Pulmonary artery endothelial cell (primary cell): Measurements from ENCODE around the gene DDO. TPM values are rescaled to one million over a fixed set of nuclear protein-coding genes. Genes with fewer than 3 reads are reported as not detected.

Source experiments
- DNase-seq: peaks from one replicate; pipeline ENCODE4 v3.0.0-alpha.2; 2011; ENCODE audit warnings: low read depth, low spot score
- total RNA-seq: library from RNA; depleted of rRNA; stranded (reverse); fragments of >200 nt; gene quantifications from 2 replicates; pipeline ENCODE4 v1.2.3, GENCODE V29; 2014

DDO gene, protein sequence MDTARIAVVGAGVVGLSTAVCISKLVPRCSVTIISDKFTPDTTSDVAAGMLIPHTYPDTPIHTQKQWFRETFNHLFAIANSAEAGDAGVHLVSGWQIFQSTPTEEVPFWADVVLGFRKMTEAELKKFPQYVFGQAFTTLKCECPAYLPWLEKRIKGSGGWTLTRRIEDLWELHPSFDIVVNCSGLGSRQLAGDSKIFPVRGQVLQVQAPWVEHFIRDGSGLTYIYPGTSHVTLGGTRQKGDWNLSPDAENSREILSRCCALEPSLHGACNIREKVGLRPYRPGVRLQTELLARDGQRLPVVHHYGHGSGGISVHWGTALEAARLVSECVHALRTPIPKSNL
- total RNA-seq, result 0.53 and 2.7 TPM in 2 replicates

DNA sequence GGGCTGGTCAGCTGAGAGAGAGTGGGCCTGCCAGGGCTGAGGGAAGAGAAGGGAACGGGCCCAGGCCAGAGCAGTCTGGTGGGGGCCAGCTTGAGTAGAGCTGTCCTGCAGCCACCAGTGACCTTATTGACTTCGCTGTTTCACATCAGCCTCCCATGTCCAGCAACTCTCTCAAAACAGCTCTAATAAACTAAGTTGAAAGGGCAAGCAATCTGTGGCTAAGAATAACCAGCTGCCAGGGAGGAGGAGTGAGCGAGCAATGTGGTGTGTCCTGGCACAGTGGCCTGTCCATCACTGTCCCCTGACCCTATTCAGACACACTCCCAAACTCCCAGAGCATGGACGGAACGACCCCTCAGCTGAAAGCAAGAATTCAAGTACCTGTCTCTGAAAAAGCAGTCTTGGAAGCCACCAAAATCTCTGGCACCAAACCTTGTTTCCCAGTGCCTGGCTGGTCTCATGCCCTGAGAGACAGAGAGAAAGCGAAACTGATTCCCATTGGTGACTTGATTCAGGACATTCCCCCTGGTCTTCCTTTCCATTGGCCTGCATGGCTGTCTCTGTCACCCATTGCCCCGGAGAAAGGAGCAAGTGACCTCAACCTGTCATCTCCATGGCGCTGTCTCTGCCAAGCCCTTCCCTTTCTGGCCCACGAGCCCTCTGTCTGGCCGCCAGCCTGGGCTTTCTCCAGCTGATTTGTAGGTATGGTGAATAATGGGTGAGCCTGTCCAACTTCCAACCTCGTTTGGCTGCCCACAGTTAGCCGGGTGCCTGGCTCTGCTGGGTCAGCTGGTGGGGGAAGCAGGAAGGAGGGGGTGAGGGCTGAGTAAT, at the start of gene DDO:
Gene DDO (minus strand): TSS at position 490 of the 831 bp plus-strand sequence. CDS start 2,113 bp downstream, outside the sequence.
- DNase-seq, result no peak

DNA sequence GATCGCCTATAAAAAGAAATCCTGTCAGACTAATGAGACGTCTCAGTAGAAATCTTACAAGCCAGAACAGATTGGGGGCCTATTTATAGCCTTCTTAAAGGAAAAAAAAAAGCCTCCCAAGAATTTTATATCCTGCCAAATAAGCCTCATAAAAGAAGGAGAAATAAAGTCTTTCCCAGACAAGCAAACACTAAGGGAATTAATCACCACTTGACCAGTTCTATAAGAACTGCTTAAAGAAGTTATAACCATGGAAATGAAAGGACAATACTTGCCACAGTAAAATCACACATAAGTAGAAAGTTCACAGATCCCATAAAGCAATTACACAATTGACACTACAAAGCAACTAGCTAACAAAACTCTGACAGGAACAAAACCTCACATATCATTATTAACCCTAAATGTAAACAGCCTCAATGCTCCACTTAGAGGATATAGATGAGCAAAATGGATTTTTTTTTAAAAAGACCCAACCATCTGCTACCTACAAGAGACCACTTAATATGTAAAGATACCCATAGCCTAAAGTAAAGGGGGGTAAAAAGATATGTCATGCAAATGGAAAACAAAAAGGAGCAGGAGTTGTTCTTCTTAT, 47.6 kb upstream of the DDO start:
- DNase-seq, result no peak

DNA sequence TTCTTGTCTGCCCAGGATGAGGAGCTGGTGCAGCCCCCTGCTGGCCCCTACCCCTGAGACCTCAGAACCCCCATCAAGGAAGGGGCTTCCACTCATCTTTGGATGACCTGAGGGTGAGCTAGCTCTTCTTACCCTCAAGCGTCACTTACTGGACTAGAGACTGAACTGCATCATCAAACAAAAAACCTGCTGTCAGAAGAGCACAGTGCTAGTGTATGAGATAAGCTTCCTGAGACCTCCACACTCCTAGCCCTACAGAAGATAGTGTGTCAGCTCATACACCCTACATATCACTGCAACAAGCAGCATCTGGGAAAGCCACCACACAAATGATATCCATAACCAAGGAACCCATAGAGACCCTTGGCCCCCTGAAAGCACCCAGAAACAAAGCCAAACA, 46.0 kb upstream of the DDO start:
- no peak for DNase-seq

DNA sequence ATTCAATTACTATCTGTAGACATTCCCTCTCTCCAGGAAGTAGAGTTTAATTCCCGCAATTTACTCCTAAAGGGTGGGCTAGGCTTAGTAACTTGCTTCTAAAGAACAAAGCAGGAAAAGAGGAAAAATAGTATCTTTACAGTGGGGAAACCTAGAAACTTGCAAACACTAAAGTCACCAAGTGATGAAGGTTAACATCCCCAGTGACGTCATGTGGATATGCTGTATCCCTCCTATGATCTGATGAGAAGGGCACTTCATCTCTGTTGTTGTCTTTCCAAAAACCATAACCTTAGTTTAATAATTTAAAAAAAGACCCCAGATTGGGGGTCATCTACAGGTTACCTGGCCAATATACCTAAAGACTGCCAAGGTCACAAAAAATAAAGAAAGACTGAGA, 43.8 kb upstream of the DDO start:
- no peak for DNase-seq

DNA sequence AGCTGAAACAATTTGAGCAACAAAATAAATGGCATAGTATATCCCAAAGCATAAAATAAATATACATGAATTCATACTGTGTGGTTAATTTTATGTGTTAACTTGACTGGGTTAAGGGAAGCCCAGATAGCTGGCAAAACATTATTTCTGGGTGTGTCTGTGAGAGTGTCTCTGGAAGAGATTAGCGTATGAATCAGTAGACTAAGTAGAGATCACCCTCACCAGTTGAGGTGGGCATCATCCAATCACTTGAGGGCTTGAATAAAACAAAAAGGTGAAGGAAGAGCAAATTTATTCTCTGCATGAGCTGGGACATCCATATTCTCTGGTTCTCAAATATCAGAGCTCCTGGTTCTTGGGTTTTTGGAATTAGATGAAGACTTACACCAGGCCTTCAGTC, 43.1 kb upstream of the DDO start:
- no peak for DNase-seq

DNA sequence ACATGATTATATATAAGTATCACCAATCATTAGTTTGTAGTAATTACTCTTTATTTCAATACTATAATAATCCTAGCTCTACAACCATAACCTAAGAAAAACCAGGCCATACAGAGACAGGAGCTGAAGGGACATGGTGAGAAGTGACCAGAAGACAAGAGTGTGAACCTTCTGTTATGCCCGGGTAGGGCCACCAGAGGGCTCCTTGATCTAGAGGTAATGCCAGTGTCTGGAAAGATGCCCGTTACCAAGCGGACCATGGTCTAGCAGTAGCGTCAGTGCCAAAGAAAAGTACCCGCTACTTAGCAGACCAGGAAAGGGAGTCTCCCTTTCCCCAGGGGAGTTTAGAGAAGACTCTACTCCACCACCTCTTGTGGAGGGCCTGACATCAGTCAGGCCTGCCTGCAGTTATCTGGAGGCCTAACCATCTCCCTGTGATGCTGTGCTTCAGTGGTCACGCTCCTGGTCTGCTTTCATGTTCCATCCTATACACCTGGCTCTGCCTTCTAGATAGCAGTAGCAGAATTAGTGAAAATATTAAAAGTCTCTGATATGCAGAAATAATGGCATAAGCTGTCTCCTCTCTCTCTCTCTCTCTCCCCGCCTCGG, 42.3 kb upstream of the DDO start:
- DNase-seq, result peak; percentile 20

DNA sequence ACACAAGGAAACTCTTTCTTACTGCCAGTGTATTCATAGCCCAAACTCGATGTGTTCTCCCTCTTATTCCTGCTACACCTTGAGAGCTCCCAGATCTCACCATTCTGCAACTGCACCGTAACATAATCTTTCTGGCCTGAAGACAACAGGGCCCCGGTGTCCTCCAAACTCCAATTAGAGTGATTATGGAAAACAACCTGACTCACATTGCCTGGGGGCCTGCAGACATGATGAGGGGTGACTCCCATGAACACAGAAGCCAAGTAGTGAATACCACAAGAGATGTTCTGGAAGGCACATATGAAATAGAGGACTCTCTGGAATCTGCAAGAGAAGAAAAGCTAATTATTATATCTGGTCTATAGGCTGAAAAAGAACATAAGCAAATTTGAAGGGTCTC, 41.3 kb upstream of the DDO start:
- no peak for DNase-seq

DNA sequence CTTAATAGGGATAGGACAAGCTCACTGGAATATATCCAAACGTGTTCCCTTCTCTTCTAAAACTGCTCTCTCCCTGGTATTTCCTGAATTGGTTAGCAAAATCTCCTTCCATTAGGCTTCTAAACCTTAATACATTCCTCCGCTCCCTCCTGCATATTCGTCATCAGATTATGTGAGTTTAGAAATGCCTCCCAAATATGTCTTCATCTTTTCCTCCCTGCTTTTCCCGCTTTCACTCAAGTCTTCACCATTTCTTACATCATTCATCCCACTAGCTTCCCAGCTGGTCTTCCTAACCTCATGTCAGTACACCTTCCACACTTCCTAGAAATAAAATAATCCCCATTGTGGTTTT, 34.1 kb upstream of the DDO start:
- no peak for DNase-seq

DNA sequence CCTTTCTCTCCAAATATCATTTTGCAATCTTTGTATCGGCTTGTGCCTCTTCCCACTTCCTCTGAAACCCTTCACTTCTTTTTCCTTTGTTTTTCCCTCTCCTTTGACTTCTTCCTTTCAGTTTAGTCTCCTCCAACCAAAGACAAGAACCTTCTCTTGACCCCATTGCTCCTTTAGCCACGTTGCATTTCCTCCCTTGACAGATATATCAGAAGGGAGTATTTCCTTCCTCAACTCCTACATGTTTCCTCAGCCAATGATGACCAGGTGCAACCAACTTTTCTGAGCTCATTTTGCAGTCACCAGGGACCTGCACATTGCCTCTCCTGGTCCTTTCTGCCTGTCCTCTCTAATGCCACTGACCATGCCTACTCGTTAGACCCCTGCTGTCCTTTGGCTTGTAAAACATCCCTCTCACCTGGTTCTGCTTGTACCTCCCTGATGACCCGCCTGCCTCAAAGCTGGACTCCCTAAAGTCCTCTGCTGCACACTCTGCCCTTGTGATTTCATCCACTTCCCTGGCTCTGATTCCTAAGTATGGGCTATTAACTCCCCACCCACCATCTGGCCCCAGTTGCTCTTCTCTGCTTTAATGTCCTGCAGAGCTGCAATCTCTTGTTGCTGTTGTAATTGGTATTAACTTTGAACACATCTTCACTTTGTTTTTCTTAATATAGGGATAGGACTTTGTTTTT, 33.6 kb upstream of the DDO start:
- no peak for DNase-seq

DNA sequence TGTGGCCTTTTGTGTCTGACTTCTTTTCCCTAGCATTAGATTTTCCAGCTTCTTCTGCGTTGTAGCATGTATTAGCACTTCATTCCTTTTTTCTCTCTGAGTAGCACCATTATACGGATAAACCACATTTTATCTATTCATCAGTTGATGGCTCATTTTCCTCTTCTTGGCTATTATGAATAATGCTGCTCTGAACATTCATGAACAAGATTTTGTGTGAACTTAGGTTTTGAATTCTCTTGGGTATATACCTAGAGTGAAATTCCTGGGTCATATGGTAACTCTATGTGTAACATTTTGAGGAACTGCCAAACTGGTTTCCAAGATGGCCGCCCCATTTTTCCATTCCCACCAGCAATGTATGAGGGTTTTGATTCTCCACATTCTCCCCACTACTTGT, 32.4 kb upstream of the DDO start:
- DNase-seq, result no peak

DNA sequence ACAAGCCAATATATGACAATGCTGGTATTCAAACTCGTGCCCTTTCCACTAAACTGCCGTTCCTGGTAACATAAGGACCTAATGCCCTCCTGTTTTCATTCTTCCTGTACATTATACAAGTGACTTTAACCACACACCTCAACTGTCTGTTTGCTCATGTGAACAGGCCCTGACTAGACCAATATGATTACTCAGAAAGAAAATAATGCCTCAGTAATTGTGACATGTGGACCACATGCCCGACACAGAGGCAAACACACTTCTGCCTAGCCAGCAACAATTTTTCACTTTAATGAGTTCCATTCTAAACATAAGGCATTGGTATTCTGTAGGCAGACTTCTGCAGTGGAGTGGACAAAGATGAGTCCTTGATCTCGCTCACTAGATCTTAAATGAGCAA, 31.0 kb upstream of the DDO start:
- DNase-seq, result no peak

DNA sequence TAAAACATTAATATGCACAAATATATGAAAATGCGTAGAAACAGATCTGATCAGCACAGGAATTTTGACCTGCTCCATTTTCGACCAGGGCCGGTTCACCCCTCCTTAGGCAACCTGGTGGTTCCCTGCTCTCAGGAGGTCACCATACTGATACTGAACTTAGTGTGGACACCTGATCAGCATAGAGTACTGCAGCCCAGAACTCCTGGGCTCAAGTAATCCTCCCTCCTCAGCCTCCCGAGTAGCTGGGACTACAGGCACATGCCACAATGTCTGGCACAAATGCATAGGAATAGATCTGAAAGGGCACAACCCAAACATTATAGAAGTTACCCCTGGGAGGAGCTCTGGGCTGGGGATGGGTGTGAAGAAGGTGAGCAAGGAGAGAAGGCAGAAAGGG, 24.7 kb upstream of the DDO start:
- DNase-seq, result no peak

DNA sequence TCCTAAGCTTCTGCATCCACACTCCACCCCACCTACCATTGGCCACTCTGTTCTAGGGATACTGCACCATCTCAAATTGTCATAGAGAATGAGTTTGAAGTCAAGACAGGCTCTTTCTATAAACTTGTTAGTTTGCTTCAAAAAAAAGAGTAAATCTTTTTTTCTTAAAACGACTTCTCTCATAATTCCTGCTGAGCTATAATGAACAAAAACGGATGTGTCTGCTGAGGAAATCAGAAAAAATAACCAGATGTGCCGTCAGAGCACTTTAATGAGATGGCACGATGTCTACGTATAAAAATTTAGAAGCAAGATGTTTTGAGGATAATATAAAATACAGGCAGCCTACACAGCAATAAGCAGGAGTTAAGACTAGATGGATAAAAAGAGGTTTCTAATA, 24.0 kb upstream of the DDO start:
- DNase-seq, result no peak

DNA sequence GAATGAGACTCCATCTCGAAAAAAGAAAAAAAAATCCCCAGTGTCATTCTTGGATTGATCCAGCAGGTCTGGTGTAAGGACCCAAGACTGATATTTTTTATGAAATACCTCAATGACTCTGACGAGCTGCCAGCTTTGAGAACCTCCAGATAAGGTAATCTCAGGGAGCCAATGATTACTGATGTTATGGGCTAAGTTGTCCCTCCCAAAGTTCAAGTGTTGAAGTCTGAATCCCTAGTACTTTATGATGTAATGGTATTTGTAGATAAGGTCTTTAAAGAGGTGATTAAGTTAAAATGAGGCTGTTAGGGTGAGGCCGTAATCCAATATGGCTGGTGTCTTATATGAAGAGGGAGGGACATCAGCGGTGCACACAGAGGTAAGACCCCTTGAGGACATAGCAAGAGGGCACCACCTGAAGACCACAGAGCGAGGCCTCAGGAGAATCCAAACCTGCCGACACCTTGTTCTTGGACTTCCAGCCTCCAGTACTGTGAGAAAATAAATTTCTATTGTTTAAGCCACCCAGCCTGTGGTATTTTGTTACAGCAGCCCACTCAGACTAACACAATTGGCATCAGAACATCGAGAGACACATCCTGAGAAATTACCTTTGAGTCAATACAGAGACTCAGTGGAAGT, 19.7 kb upstream of the DDO start:
- DNase-seq, result no peak

DNA sequence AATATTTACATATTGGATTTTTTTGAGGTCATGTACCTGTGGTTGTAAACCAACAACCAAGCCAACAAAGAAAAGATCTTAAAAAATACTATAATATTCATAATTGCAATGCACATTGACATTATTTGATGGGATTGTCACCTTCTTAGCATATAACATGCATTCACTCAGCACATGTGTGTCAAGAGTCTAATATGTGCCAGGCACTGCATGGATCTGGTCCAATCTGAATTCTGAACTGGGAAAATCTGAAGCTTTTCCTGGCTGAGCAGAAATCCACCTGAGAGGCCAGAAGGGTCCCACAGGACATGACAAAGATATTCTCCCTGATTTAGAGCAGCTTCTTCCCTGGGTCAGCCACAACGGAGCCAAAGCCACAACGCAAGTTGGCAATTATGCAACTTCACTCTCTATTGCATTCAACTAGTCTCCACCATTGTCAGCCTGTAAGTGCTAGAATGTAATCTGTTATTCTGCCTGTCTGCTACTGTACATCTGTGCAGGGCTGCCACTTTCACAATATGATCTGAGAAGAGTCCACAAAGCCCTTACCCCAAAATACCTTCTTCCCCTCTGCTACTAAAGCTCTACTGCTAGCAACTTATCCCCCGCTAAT, 17.0 kb upstream of the DDO start:
- DNase-seq, result no peak

DNA sequence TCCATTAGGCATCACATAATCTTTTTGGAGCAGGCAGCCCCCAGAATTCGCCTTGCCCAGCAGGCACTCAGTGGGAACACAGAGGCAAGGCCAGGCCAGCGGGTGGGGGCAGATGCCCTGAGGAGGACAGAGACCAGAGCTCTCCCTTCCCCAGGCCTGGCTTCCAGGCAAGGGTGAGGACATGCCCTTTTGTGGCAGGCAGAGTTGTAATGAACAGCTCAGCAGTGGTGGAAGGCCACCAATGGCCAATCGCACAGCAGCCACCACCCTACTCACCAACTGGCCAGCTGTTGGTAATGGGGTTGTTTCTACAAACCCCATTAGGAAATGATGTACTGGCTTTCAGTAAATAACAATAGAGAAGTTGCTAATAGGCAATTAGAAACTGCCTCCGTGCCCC, 15.4 kb upstream of the DDO start:
- DNase-seq, result no peak

DNA sequence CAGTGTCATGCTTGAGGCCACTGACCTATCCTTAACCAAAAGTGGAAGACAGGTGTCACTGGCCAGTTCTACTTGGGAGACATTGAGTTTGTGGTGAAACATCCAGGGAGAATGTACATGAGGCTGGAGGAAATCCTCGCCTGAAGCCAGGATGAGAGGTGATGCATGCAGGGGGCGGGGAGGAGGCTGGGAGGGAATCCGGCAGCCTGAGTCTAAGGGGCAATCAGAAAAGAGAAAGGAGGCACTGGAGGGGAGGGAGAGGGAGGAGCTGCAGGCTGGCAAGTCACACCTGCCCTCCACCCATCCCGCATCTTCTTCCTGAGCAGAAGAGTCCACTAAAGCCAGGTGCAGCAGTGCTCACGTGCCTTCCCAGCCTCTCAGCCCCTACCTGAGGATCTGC, 14.9 kb upstream of the DDO start:
- DNase-seq, result no peak

DNA sequence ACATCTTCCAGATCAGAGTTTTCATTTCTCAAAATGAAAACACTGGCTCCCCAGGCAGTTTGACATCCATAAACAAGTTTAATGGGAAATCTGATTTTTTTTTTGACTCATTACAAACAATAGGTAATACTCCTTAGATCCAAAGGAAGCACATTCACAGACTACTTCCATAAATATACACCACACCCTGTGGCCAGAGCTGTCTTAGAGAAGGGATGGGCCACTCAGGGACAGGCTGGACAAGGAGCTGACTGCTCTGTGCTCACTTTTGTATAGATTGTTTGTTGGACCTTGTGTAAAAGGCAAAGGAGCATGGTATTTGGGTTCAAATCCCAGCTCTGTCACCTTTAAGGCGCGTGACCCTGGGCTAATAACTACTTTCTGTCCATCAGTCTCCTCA, 12.8 kb upstream of the DDO start:
- no peak for DNase-seq

DNA sequence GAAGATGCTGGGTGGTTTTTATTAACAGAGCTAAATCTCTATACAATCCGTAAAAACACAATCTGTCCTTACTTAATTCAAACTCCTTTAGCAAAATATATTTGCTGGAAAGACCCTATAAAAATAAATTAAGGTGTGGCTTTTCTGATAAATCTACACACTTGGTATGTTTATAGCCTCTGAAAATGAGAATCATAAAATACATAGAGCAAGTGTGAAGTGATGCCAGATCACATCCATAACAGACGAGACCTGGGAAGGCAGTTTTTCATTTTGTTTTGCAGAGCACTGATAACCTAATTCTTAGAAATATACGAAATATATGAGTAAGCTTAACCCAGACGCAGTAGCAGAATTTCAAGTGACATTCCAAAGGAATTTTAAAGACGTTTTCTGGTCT, 10.4 kb upstream of the DDO start:
- no peak for DNase-seq

DNA sequence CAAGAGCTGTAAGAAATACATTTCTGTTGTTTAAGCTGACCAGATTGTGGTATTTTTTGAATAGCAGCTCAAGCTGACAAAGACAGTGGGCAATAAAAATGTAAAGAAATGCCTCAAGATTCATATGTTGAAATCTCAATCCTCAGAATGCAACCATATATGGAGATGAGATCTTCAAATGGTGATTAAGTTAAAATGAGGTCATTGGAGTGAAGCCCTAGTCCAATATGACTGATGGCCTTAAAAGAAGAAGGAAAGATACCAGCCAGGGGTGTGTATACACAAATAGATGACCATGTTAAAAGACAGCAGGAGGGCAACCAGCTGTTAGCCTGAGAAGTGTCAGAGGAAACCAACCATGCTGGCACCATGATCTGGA, 7.1 kb upstream of the DDO start:
- DNase-seq, result no peak
